K562 (cell line): ENCODE measurements around the gene CLTC. TPM values are rescaled to one million over a fixed set of nuclear protein-coding genes. Genes with fewer than 3 reads are reported as not detected.

ENCODE experiments used
- CBFA2T2 ChIP-seq: fragments of 450-650 bp; conservative IDR thresholded peaks from 2 replicates; pipeline ENCODE4 v1.6.1; 2017; ENCODE audit warnings: mild to moderate bottlenecking
- HDAC1 ChIP-seq, 2 experiments: fragments of 450-650 bp; IDR thresholded peaks; 2 replicates each; pipeline ENCODE4 v1.6.1; 2016 to 2017; ENCODE audit warnings: inconsistent platforms in 1 of 2, mild to moderate bottlenecking in 1 of 2, moderate library complexity in 1 of 2
- HDGF ChIP-seq: fragments of 450-650 bp; IDR thresholded peaks from 2 replicates; pipeline ENCODE4 v1.6.1; 2016
- HMBOX1 ChIP-seq: sonication (generic); IDR thresholded peaks from 2 replicates; pipeline ENCODE4 v1.6.1; 2016
- JUND ChIP-seq, 2 experiments: IDR thresholded peaks; 2 replicates in 1 of 2; 3 replicates in 1 of 2; pipeline ENCODE4 v1.6.1; 2011; ENCODE audit warnings: borderline replicate concordance in 2 of 2, low read depth in 2 of 2, low read length in 2 of 2, improper control_type of control experiment in 1 of 2, missing biosample characterization in 1 of 2, missing genetic modification characterization in 1 of 2, missing genetic modification reagents in 1 of 2
- LEF1 ChIP-seq: fragments of 450-650 bp; IDR thresholded peaks from 2 replicates; pipeline ENCODE4 v1.6.1; 2016; ENCODE audit warnings: mild to moderate bottlenecking
- MTA3 ChIP-seq: fragments of 450-650 bp; formaldehyde crosslinking; IDR thresholded peaks from 2 replicates; pipeline ENCODE4 v1.6.1; 2017; ENCODE audit warnings: mild to moderate bottlenecking, borderline replicate concordance
- MXI1 ChIP-seq: IDR thresholded peaks from 2 replicates; pipeline ENCODE4 v1.6.1; 2011; ENCODE audit warnings: low read depth, mild to moderate bottlenecking, improper control_type of control experiment, low read length
- SMARCC2 ChIP-seq: fragments of 450-650 bp; IDR thresholded peaks from 2 replicates; pipeline ENCODE4 v1.6.1; 2017; ENCODE audit warnings: antibody characterized with exemption, moderate library complexity, mild to moderate bottlenecking, low read depth
- SMARCE1 ChIP-seq: fragments of 450-650 bp; IDR thresholded peaks from 2 replicates; pipeline ENCODE4 v1.7.1; 2016; ENCODE audit warnings: mild to moderate bottlenecking
- STAT5A ChIP-seq: IDR thresholded peaks from 2 replicates; pipeline ENCODE4 v1.6.1; 2012; ENCODE audit warnings: low read length, inconsistent platforms, borderline replicate concordance
- TAL1 ChIP-seq: fragments of 450-650 bp; IDR thresholded peaks from 2 replicates; pipeline ENCODE4 v1.6.1; 2016; ENCODE audit warnings: mild to moderate bottlenecking
- TARDBP ChIP-seq: fragments of 450-650 bp; IDR thresholded peaks from 2 replicates; pipeline ENCODE4 v1.6.1; 2016
- TBL1XR1 ChIP-seq, 2 experiments: IDR thresholded peaks; 2 replicates each; pipeline ENCODE4 v1.6.1; 2012; ENCODE audit warnings: improper control_type of control experiment in 2 of 2, low read length in 2 of 2, mild to moderate bottlenecking in 1 of 2
- TBP ChIP-seq: optimal IDR thresholded peaks from 2 replicates; pipeline ENCODE3; 2011; ENCODE audit warnings: low read depth, low read length, improper control_type of control experiment
- TFAP4 ChIP-seq: sonication (generic); formaldehyde crosslinking; IDR thresholded peaks from 2 replicates; pipeline ENCODE4 v1.8.0; 2022; ENCODE audit warnings: missing genetic modification reagents, mild to moderate bottlenecking, moderate library complexity, borderline replicate concordance
- ZNF274 ChIP-seq: IDR thresholded peaks from 2 replicates; pipeline ENCODE4 v1.6.1; 2011; ENCODE audit warnings: low read depth, mild to moderate bottlenecking, low read length, moderate library complexity, borderline replicate concordance
- polyA plus RNA-seq, 8 experiments: library from polyadenylated mRNA; depleted of rRNA in 4 of 8; stranded (reverse) in 5 of 8; unstranded in 3 of 8; fragments of >200 nt; fragmentation: Nextera tagmentation in 2 of 8; fragmentation: Illumina TruSeq in 1 of 8; extraction: Ambion mirVana in 2 of 8; extraction: Trizol in 1 of 8; gene quantifications; 2 replicates each; pipeline versions ENCODE4 v1.2.1 to v1.2.3, GENCODE V29; 2011 to 2014; ENCODE audit warnings: inconsistent platforms in 1 of 8, missing spikeins in 1 of 8
- total RNA-seq, 7 experiments: library from RNA; depleted of rRNA in 6 of 7; stranded (reverse); fragments of >200 nt in 6 of 7; fragmentation: Illumina TruSeq in 2 of 7; extraction: Trizol in 2 of 7; gene quantifications; 2 replicates each; pipeline versions ENCODE4 v1.2.1 to v1.2.3, GENCODE V29; 2011 to 2021; ENCODE audit warnings: low replicate concordance in 1 of 7
- TF ChIP-seq, protein P1 (sequence below), 2 experiments: fragments of 450-650 bp in 1 of 2; sonication (generic) in 1 of 2; formaldehyde crosslinking in 1 of 2; IDR thresholded peaks; 2 replicates each; pipeline versions ENCODE4 v1.7.1 to v1.9.0; 2016 to 2022; ENCODE audit warnings: inconsistent platforms in 1 of 2, mild to moderate bottlenecking in 1 of 2, missing genetic modification reagents in 1 of 2

Gene CLTC
- total and polyA plus RNA-seq, 9 of the 15 experiments (the other 6 are each of a cell fraction or from before 2014, with no cell fraction given): 115 to 267 (median 174) TPM

- peak; percentile 96 for TF ChIP-seq HMBOX1
- 0 out of 2 replicates have a peak, but pooled peaks have one; percentile 32 for TF ChIP-seq HDGF
- TF ChIP-seq HDAC1 (IDR thresholded peaks at IDR 0.05): 0 out of 4 replicates have a peak, but pooled peaks of 1 of the 2 experiments have one; percentile 34
- 0 out of 2 replicates have a peak, but pooled peaks have one; percentile 47 for TF ChIP-seq LEF1
- peak; percentile 32; the same call in 1 of the 2 replicates for TF ChIP-seq MXI1
- peak; percentile 87 for TF ChIP-seq SMARCE1
- 0 out of 4 replicates have a peak, but pooled peaks of 1 of the 2 experiments have one; percentile 35 for TF ChIP-seq TBL1XR1 (IDR thresholded peaks at IDR 0.05; ENCODE audit: low read length in 2 of 2)
- TF ChIP-seq CBFA2T2: peak; percentile 94
- no peak; the same call in 1 of the 2 replicates for TF ChIP-seq TARDBP
- TF ChIP-seq JUND (IDR thresholded peaks at IDR 0.05; ENCODE audit: borderline replicate concordance, low read depth, low read length): 0 out of 2 replicates have a peak, but pooled peaks have one; percentile 10
- no peak for TF ChIP-seq JUND (tag; IDR thresholded peaks at IDR 0.05; ENCODE audit: borderline replicate concordance, low read depth, low read length)
- peak; percentile 56 for TF ChIP-seq TFAP4 (CRISPR knock-in tag)
- TF ChIP-seq SMARCC2: peak; percentile 78; the same call in 1 of the 2 replicates
- TF ChIP-seq ZNF274: peak; percentile 64; the same call in 1 of the 2 replicates
- TF ChIP-seq, protein P1, sequence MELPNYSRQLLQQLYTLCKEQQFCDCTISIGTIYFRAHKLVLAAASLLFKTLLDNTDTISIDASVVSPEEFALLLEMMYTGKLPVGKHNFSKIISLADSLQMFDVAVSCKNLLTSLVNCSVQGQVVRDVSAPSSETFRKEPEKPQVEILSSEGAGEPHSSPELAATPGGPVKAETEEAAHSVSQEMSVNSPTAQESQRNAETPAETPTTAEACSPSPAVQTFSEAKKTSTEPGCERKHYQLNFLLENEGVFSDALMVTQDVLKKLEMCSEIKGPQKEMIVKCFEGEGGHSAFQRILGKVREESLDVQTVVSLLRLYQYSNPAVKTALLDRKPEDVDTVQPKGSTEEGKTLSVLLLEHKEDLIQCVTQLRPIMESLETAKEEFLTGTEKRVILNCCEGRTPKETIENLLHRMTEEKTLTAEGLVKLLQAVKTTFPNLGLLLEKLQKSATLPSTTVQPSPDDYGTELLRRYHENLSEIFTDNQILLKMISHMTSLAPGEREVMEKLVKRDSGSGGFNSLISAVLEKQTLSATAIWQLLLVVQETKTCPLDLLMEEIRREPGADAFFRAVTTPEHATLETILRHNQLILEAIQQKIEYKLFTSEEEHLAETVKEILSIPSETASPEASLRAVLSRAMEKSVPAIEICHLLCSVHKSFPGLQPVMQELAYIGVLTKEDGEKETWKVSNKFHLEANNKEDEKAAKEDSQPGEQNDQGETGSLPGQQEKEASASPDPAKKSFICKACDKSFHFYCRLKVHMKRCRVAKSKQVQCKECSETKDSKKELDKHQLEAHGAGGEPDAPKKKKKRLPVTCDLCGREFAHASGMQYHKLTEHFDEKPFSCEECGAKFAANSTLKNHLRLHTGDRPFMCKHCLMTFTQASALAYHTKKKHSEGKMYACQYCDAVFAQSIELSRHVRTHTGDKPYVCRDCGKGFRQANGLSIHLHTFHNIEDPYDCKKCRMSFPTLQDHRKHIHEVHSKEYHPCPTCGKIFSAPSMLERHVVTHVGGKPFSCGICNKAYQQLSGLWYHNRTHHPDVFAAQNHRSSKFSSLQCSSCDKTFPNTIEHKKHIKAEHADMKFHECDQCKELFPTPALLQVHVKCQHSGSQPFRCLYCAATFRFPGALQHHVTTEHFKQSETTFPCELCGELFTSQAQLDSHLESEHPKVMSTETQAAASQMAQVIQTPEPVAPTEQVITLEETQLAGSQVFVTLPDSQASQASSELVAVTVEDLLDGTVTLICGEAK (IDR thresholded peaks at IDR 0.05): no peak
- TF ChIP-seq, protein P1 (CRISPR knock-in tag; IDR thresholded peaks at IDR 0.05): no peak
- no peak for TF ChIP-seq TBP
- 0 out of 2 replicates have a peak, but pooled peaks have one; percentile 35 for TF ChIP-seq MTA3
- TF ChIP-seq STAT5A: peak; percentile 88
- peak; percentile 96 for TF ChIP-seq TAL1
Observed at GRCh38 chr17:59702304-59702703, 82.6 kb downstream of the CLTC start (continued).
